A549 (cell line): ENCODE results near the gene MORN1.

Experiments
- CBX2 ChIP-seq: fragments of 200-600 bp; sonication (generic); IDR thresholded peaks from 2 replicates; pipeline ENCODE4 v1.6.1; 2016; ENCODE audit warnings: low read depth, mild to moderate bottlenecking, borderline replicate concordance
- KDM1A ChIP-seq: fragments of 200-600 bp; sonication (generic); IDR thresholded peaks from 2 replicates; pipeline ENCODE4 v1.6.1; 2016; ENCODE audit warnings: low read depth, mild to moderate bottlenecking
- SMC3 ChIP-seq: fragments of >200 bp; sonication (Bioruptor Twin); formaldehyde crosslinking; IDR thresholded peaks from 3 replicates; pipeline ENCODE4 v1.6.1; 2018; ENCODE audit warnings: inconsistent platforms
- TF ChIP-seq, protein P1 (sequence below): fragments of >200 bp; sonication (Bioruptor Twin); formaldehyde crosslinking; IDR thresholded peaks from 3 replicates; pipeline ENCODE4 v1.5.1; 2016

DNA sequence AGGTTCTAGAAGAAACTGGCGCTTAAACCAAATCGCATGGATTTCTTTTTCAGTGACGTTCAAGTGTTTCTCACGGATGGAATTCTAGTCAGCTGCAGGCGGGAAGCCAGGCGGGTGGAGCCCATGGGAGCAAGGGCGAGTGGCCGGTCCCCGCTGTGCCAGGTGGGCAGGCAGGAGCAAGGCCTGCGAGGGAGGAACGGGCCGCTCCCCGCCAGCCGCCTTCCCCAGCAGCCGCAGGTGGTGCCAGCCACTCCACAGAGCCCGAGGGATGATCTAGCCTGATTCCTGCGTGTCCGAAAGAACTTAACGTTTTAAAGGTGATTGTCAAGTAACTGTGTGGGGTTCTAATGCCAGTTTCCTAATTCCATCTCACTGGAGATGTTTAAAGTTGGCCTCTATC is 11.9 kb upstream of the MORN1 start:
- TF ChIP-seq KDM1A (no peak), CBX2 (no peak), SMC3 (no peak)
- TF ChIP-seq, protein P1, sequence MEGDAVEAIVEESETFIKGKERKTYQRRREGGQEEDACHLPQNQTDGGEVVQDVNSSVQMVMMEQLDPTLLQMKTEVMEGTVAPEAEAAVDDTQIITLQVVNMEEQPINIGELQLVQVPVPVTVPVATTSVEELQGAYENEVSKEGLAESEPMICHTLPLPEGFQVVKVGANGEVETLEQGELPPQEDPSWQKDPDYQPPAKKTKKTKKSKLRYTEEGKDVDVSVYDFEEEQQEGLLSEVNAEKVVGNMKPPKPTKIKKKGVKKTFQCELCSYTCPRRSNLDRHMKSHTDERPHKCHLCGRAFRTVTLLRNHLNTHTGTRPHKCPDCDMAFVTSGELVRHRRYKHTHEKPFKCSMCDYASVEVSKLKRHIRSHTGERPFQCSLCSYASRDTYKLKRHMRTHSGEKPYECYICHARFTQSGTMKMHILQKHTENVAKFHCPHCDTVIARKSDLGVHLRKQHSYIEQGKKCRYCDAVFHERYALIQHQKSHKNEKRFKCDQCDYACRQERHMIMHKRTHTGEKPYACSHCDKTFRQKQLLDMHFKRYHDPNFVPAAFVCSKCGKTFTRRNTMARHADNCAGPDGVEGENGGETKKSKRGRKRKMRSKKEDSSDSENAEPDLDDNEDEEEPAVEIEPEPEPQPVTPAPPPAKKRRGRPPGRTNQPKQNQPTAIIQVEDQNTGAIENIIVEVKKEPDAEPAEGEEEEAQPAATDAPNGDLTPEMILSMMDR, result no peak
